Dermis blood vessel endothelial cell (primary cell): ENCODE results near the gene NCR3LG1. TPM values are rescaled to one million over a fixed set of nuclear protein-coding genes. Genes with fewer than 3 reads are reported as not detected.

Experiments
- DNase-seq: peaks from one replicate; pipeline ENCODE4 v3.0.0; 2010
- total RNA-seq: library from RNA; depleted of rRNA; stranded (reverse); fragments of >200 nt; gene quantifications from 2 replicates; pipeline ENCODE4 v1.2.3, GENCODE V29; 2014

The NCR3LG1 gene
- total RNA-seq: 0.85 and 2.7 TPM in 2 replicates

GRCh38 chr11:17351510-17352176 is at the start of gene NCR3LG1:
TSS of gene NCR3LG1 (plus strand) at chr11:17351800. CDS start at chr11:17351970, 170 bp downstream.
- DNase-seq: peak; percentile 60

- DNase-seq: no peak
These were observed 38.0 kb upstream of the NCR3LG1 start for GRCh38 chr11:17313349-17314231.

GRCh38 chr11:17314232-17314547 is 37.4 kb upstream of the NCR3LG1 start:
- DNase-seq: peak; percentile 37

GRCh38 chr11:17314904-17315426 is 36.6 kb upstream of the NCR3LG1 start:
- DNase-seq: no peak

- no peak for DNase-seq
These were observed 22.6 kb upstream of the NCR3LG1 start for GRCh38 chr11:17328871-17329494.

GRCh38 chr11:17331669-17332068 is 19.9 kb upstream of the NCR3LG1 start:
- no peak for DNase-seq

- no peak for DNase-seq
These were observed 17.6 kb upstream of the NCR3LG1 start for GRCh38 chr11:17333799-17334586.

GRCh38 chr11:17343257-17343656 is 8.3 kb upstream of the NCR3LG1 start:
- no peak for DNase-seq

GRCh38 chr11:17343907-17344306 is 7.7 kb upstream of the NCR3LG1 start:
- DNase-seq: no peak

- no peak for DNase-seq
These were observed 3.9 kb upstream of the NCR3LG1 start for GRCh38 chr11:17347676-17348075.

GRCh38 chr11:17350455-17351171 is 987 bp upstream of the NCR3LG1 start:
- no peak for DNase-seq

- no peak for DNase-seq
These were observed 459 bp upstream of the NCR3LG1 start for GRCh38 chr11:17351172-17351509.

GRCh38 chr11:17352950-17353820 is 1.6 kb downstream of the NCR3LG1 start:
- peak; percentile 77 for DNase-seq

- DNase-seq: peak; percentile 2
These were observed 2.4 kb downstream of the NCR3LG1 start for GRCh38 chr11:17353821-17354600.

- DNase-seq: peak; percentile 85
These were observed 3.0 kb downstream of the NCR3LG1 start for GRCh38 chr11:17354601-17354991.

- DNase-seq: no peak
These were observed 14.9 kb downstream of the NCR3LG1 start for GRCh38 chr11:17366495-17366894.

GRCh38 chr11:17368551-17368950 is 17.0 kb downstream of the NCR3LG1 start:
- DNase-seq: no peak

- DNase-seq: no peak
These were observed 17.5 kb downstream of the NCR3LG1 start for GRCh38 chr11:17369094-17369493.

- no peak for DNase-seq
These were observed 18.2 kb downstream of the NCR3LG1 start for GRCh38 chr11:17369684-17370243.

GRCh38 chr11:17371614-17372013 is 20.0 kb downstream of the NCR3LG1 start:
- peak; percentile 65 for DNase-seq
